Middle frontal gyrus (tissue), 1 donor: ENCODE results near the gene TMEM175.

Source experiments
- DNase-seq: peaks from one replicate; pipeline ENCODE4 v3.0.0-alpha.2; 2015; ENCODE audit warnings: low spot score; ENCODE audit errors: extremely low spot score

The TMEM175 gene, protein sequence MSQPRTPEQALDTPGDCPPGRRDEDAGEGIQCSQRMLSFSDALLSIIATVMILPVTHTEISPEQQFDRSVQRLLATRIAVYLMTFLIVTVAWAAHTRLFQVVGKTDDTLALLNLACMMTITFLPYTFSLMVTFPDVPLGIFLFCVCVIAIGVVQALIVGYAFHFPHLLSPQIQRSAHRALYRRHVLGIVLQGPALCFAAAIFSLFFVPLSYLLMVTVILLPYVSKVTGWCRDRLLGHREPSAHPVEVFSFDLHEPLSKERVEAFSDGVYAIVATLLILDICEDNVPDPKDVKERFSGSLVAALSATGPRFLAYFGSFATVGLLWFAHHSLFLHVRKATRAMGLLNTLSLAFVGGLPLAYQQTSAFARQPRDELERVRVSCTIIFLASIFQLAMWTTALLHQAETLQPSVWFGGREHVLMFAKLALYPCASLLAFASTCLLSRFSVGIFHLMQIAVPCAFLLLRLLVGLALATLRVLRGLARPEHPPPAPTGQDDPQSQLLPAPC

DNA sequence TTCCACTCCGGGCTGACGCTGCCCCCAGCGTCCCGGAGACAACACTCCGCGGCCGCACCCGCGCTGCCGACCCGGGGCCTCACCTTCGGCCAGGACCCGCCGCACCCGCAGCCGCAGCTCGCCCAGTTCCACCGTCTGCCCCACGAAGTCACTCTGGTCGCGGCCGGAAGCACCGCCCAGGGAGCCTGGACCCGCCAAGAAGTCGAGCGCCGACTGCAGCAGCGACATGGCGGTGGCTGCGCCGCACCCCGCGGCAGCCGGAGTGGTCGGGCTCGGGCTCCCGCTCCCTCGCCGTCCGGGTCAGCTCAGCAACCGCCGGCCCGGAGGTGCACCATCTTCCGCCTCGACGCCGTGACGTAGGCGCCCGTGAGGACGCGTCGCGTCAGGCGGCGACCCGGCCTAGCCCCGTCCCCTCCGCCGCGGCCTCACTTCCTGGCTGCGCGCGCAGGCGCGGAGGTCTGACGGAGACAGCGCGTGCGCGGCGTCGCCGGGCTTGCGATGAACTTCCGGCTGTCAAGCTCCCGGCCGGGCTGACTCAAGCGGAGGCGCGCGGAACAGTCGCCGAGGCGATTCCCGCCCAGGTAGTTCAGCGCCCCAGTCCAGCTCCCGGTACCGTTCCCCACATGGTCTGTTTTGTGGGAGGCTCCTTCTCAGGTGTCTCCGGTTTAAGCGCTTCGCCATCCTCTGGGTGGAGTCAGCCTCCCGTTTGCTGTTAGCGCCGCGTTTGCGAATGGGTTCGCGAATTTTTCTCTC is at the start of gene TMEM175, which contains the start of gene GAK:
TSS of gene TMEM175 (plus strand) at position 501 of the 753 bp plus-strand sequence. CDS start 15,280 bp downstream, outside the sequence.
TSS of gene GAK (minus strand) at position 357 of the 753 bp plus-strand sequence. CDS start at position 228, 129 bp downstream.
- DNase-seq = peak; percentile 97

DNA sequence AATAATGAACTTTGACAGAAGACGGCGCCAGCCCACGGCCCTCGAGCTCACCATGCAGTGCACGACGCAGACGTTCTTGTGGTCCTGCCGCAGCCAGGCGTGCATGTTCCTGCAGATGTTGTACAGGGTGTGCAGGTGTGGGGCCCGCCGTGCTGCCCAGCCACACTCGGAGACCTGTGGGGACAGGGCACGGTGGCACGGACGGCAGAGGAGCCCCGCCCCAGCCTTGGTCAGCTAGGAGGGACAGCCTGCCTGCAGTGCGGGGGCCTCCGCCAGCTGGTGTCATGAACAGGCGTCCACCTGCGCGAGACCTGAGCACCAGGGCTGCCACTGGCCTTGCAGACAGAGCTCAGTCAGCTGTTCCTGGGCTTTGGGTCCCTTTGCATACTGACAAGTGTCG is 49.6 kb upstream of the TMEM175 start:
- DNase-seq = no peak

DNA sequence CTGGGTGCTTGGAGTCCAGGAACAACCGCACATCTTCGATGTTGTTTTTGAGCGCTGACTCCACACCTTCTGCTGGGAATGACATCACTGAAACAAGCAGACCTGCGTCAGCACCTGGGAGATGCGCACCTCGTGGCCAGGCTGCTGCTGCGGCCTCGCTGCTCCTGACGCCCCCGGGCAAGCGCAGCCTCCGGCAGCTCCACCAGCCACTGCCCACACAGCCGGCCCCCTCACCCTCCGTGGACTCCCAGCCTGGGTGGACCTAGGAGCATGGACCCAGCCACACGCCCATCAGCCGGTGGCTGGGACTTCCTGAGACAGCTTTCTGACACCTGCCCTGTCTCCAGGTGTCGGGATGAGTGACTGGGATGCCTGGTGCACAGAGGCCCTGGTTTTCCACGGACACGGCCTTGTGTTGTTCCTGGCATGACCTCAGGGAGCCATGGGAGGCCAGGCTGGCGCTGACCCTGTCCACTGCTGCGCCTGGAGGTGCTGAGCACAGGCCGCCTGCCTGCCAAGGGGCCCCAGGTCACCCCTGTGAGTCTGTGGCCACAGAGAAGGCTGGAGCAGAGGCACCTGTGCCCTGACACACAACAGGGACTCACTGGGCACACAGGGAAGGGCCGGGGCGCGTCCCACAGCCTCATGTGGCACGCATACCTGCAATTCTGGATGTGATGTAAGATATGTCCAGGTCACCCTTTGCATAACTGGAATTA is 48.7 kb upstream of the TMEM175 start:
- DNase-seq = no peak

DNA sequence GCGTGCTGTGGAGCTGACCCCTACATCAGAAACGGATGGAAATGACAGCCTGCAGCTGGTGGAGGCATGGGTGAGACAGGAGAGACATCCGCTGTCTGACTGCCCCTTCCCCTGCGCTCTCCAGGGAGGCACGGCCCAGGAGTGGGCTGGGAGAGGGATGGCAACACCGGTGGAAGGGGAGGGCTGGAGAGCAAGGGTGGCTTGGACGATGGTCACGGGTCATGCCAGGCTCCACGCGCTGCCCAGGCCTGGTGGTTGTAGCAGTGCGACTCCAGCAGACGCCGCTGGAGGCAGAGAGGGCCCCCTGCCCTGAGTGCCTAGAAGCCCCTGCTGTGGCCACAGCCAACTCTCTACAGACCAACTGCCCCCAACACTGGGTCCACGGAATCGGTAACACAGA is 48.0 kb upstream of the TMEM175 start:
- DNase-seq = no peak

DNA sequence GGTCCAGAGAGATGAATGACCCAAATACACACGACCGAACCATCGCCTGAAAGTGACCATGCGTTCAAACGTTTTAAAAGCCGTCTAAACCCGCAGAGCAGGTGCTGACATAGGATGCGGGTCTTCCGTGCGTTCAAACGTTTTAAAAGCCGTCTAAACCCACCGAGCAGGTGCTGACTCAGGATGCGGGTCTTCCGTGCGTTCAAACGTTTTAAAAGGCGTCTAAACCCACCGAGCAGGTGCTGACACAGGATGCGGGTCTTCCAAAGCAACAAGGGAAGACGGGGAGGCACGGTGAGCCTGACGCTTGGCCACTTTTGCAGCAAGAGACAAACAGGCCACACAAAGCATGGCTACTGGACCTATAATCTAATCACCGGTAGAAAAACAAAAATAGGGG is 47.4 kb upstream of the TMEM175 start:
- DNase-seq = no peak

DNA sequence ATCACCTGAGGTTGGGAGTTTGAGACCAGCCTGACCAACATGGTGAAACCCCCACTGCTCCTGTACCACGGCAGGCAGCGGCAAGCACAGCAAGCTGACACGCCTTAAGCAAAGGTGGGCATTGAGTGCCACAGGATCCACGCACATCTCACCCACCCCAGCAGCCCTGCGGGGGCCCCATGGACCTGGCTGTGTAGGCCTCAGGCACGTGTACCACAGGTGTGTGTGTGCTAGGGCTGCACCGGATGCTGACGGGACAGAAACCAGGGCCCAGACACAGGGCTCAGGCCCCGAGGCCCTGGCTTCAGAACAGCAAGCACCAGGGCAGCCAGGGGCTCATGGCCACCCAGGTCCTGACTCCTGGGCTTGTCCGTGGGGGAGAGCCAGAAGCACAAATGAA is 46.9 kb upstream of the TMEM175 start:
- DNase-seq = no peak

DNA sequence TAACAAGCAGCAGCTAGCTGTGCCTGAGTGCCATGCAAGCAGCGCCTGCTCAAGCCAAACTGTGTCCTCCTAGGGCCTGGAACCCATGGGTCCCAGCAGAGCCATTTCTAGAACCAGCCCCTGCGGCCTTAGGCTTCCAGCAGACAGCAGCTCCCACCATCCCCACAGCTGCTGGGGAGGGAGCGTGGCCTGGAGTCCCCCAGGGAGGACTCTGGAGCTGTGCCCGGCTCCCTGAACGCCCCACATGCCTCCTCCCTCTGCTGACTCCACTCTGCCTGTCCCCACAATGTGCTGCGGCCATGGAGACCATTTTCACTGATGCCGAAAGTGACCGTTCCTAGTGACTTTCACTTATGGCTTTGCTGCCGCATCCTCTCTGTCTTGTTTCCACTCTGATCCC is 46.0 kb upstream of the TMEM175 start:
- no peak for DNase-seq

DNA sequence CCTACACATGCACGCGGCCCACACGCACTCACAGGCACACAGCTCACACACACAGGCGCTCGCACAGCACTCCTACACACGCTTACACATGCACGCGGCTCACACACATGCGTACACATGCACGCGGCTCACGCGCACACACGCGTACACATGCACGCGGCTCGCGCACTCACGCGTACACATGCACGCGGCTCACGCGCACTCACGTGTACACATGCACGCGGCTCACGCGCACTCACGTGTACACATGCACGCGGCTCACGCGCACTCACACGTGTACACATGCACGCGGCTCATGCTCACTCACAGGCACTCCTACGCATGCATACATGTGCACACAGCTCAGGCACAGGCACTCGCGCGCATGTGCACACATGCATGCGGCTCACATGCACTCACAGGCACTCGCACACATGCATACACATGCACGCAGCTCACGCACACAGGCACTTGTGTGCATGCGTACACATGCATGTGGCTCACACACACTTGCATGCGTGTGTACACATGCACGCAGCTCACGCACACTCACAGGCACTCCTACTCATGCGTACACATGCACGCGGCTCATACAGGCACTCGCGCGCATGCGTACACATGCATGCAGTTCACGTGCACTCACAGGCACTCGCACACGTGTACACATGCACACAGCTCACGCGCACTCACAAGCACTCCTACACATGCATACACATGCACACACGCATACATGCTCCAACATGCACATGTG is 45.1 kb upstream of the TMEM175 start:
- no peak for DNase-seq

DNA sequence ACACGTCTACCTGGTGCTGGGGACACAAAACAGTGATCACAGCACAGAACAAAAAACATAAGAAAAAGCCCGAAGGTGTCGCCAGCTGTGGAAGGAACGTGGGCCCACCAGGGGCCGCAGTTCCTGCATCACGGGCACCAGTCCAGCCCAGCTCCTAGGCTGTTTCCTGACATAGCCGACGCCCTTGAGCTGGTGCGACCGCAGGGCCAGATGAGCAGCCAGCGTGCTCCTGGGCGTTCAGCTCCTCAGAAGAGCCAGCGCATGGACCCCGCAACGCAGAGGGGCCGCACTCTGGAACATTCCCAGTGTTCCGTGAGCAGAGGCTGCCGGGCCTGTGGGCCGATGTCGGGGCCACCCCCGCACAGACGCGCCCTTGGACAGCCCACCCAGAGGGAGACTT is 44.2 kb upstream of the TMEM175 start:
- DNase-seq = no peak

DNA sequence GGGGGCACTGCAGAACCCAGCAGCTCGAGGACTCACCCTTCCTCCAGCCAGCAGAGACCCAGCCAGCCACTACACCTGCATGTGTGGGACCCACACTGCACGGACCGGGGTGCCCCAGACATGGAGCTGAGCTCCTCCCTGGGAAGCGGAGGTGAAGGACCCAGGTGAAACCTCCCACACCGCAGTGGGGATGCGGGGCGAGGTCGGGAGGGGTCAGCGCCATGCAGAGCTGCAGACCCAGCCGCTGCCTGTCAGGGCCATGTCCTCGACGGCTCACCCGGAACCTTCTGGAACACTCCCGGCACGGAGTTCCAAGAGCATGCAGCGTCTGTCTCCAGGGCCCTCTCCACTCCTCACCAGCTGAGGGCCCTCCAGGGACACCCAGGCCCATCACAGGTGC is 42.7 kb upstream of the TMEM175 start:
- no peak for DNase-seq

DNA sequence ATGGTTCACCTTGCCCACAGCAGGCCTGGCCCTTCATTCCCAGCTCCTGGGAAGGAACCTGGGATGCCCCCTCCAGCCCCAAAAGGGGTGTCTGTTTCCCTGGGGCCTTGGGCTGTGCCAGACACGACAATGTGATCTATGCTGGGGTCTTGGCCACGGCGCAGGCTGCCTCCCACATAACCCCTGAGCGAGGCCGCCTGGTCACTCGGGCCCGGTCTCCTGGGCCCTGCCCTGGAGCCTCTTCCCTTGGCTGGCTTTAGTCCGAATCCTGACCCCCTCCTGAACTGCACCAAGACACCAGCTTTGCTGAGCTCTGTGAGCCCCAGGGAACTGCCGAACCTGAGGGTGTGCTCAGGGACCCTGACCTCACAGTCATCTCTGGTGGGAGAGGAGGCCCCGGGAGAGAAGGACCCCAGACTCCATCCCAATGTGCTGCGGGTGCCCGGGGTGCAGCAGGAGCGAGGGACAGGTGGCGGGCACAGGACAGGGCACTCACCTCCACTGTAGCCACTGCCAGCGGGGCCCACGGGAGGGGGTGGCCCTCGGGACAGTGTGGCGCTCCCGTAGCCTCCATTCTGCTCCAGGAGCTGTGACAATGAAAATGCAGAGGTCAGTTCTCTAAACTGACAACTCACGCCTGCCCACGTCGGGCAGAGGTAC is 42.1 kb upstream of the TMEM175 start:
- no peak for DNase-seq

DNA sequence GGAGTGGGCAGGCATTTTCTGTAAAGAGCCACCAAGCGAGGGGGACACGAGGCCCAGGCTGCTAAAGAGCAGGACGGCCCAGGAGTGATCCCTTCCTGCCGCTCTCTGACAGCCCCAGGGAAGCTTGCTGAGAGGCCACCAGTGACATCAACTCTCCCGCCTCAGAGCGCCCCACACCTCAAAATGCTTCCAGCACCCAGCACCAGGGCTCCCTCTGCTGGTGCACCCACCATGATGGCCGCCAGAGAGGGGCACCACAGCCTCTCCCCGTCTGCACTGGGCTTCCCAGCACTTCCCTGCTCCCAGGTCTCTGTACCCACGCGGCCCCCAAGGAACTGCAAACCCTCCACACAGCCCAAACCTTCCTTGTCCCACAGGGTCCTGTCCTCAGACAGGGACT is 40.5 kb upstream of the TMEM175 start:
- no peak for DNase-seq

DNA sequence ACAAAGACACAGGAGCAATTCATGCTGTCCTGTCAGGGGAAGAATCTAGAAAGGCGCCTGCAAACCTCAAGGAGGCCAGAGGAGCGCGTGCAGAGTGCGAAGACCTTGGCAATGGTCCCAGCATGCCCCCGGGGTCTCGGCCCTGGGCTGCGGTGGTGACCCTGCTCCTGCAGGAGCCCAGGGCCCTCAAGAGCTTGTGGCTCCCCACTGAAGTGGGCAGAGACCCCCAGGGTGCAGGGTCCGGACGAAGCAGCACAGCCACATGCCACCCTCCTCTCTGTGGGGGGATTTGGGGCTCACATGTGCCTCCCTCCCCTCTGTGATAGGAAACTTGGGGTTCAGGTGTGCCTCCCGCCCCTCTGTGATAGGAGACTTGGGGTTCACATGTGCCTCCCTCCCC is 39.5 kb upstream of the TMEM175 start:
- no peak for DNase-seq

DNA sequence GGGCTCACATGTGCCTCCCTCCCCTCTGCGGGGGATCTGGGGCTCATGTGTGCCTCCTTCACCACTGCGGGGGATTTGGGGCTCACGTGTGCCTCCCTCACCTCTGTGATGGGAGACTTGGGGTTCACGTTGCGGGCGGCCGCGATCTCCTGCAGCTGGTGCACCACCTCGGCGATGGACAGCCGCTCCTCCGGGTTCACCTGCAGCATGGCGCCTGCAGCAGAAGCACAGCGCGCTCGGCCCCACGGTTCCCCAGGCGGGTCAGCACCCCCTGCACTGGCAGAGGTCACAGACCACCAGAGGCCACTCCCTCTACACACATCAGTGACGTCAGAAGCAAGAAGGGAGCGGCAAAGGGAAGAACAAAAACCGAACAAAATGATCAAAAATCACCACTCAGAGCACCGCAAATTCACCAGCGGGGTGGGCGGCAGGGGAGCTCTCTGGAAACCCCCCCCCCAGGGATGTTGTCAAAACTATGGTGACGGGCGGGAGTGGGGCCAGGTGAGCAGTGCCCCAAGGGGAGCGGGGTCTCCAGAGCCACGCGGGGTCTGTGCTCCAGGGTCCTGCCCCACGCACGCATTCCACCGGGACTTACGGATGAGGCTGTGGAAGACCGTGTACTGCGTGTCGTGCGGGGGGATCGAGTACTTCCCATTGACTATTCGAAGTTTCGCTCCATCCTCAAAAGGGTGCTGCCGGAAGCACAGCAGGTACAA is 38.8 kb upstream of the TMEM175 start:
- no peak for DNase-seq

DNA sequence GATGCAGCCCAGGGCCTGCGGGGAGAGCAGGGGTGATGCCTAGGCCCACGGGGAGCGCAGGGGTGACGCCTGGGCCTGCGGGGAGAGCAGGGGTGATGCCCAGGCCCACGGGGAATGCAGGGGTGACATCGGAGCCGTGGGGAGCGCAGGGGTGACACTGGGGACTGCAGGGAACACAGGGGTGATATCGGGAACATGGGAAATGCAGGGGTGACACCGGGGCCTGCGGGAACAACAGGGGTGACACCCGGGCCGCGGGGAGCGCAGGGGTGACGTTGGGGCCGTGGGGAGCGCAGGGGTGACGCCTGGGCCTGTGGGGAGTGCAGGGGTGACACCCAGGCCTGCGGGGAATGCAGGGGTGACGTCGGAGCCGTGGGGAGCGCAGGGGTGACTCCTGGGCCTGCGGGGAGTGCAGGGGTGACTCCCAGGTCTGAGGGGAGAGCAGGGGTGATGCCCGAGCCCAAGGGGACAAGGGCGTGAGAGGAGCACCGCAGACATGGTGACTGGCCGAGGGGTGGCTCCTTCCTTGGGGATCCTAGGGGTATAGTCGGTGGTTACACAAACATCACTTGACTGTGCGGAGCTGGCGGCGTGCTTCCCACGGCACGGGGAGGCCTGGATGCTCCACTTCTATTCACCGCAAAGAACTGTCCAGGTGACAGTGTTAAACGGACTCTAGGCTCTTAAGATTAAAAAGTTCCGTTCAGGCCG is 38.1 kb upstream of the TMEM175 start:
- DNase-seq = no peak

DNA sequence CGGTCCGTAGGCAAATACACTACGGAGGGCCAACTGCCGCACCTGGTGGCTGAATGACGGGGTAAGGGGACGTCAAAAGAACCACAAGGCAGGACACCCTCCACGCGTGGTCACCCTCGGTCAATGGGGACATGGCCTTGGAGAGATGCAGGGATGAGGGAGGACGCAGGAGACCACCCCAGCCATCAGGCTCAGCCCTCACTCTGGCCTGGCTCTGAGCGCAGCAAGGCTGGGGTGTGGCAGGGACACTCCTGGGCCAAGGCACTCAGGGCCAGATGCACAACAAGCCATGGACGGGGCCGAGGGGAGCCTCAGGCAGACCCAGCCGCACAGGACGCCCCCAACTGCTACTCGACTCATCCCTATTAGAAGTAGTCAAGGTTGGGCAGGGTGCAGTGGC is 36.7 kb upstream of the TMEM175 start:
- DNase-seq = no peak

DNA sequence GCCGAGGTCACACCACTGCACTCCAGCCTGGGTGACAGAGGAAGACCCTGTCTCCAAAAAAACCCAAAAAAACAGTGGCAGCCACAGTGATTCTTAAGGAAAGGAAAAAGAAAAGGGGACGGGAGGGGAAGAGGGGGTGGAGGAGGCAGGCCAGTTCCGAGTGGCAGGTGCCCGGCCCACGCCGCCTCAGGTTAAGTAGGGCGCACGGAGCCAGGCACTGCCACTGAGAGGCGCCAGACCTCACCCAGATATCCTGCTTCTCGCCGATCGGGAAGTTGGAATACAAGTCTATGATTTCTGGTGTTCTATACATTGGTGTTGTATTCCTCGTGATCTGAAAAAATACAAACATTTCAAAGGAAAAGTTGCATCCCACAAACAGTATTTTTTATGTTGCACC is 36.0 kb upstream of the TMEM175 start:
- DNase-seq = no peak

DNA sequence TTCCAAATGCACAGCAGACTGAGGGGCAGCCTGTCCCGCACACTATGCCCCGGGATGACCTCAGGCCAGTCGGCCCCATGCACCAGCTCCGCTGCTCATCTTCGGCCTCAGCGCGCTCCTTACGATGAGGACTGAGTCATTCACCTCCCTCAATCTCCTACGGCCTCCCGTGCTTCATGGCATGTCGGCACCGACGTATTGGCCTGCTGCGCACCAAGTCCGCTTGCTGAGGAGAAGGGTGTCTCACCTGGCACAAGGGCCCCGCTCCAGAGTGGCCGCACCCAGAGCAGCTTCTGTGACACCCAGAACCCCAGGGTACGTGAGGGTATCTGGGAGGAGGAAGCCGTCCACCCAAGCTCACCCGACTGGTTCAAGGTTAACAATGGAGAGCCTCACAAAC is 35.6 kb upstream of the TMEM175 start:
- DNase-seq = no peak

DNA sequence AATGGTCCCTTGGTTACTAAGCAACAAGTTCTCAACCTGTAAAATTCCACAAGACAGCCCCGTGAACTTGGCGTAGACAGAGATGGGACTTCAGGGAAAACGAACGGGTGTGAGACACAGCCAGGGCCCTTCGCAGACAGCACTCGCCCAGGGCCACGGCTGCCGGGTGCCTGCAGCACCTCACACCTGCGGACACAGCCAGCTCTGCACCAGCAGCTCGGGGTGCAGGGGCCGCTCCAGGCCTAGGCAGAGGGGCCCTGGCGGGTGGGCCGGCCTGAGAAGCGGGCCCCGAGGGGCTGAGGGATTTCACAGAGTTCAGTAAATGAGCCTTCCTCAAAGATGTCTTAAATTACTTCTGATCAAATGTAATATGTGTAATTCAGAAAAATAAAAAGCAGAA is 34.1 kb upstream of the TMEM175 start:
- DNase-seq = no peak
